Ishikawa (cell line): Measurements from ENCODE around the gene PRM1.

Source experiments
- EGR1 ChIP-seq: IDR thresholded peaks from 2 replicates; pipeline ENCODE4 v1.6.1; 2012
- EP300 ChIP-seq: IDR thresholded peaks from 2 replicates; pipeline ENCODE4 v1.6.1; 2012; ENCODE audit warnings: borderline replicate concordance
- FOXM1 ChIP-seq: IDR thresholded peaks from 2 replicates; pipeline ENCODE4 v1.6.1; 2012; ENCODE audit warnings: low read depth, borderline replicate concordance
- NFIC ChIP-seq: IDR thresholded peaks from 2 replicates; pipeline ENCODE4 v1.6.1; 2012
- RAD21 ChIP-seq: IDR thresholded peaks from 2 replicates; pipeline ENCODE4 v1.6.1; 2012; ENCODE audit warnings: low read depth
- TCF12 ChIP-seq: IDR thresholded peaks from 2 replicates; pipeline ENCODE4 v1.6.1; 2012; ENCODE audit warnings: low read depth
- TEAD4 ChIP-seq: IDR thresholded peaks from 2 replicates; pipeline ENCODE4 v1.6.1; 2012
- YY1 ChIP-seq: IDR thresholded peaks from 2 replicates; pipeline ENCODE4 v1.6.1; 2012; ENCODE audit warnings: low read depth
- ZBTB7A ChIP-seq: IDR thresholded peaks from 2 replicates; pipeline ENCODE4 v1.6.1; 2012; ENCODE audit warnings: low read depth
- TF ChIP-seq, protein P1 (sequence below): IDR thresholded peaks from 2 replicates; pipeline ENCODE4 v1.6.1; 2012
- TF ChIP-seq, protein P2 (sequence below): IDR thresholded peaks from 2 replicates; pipeline ENCODE4 v1.6.1; 2012; ENCODE audit warnings: low read depth, mild to moderate bottlenecking

- TF ChIP-seq YY1 (no peak), ZBTB7A (no peak), EP300 (no peak), RAD21 (no peak), FOXM1 (no peak), NFIC (no peak), EGR1 (no peak), TCF12 (no peak), TEAD4 (no peak)
- TF ChIP-seq, protein P1, sequence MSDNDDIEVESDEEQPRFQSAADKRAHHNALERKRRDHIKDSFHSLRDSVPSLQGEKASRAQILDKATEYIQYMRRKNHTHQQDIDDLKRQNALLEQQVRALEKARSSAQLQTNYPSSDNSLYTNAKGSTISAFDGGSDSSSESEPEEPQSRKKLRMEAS: no peak
- TF ChIP-seq, protein P2, sequence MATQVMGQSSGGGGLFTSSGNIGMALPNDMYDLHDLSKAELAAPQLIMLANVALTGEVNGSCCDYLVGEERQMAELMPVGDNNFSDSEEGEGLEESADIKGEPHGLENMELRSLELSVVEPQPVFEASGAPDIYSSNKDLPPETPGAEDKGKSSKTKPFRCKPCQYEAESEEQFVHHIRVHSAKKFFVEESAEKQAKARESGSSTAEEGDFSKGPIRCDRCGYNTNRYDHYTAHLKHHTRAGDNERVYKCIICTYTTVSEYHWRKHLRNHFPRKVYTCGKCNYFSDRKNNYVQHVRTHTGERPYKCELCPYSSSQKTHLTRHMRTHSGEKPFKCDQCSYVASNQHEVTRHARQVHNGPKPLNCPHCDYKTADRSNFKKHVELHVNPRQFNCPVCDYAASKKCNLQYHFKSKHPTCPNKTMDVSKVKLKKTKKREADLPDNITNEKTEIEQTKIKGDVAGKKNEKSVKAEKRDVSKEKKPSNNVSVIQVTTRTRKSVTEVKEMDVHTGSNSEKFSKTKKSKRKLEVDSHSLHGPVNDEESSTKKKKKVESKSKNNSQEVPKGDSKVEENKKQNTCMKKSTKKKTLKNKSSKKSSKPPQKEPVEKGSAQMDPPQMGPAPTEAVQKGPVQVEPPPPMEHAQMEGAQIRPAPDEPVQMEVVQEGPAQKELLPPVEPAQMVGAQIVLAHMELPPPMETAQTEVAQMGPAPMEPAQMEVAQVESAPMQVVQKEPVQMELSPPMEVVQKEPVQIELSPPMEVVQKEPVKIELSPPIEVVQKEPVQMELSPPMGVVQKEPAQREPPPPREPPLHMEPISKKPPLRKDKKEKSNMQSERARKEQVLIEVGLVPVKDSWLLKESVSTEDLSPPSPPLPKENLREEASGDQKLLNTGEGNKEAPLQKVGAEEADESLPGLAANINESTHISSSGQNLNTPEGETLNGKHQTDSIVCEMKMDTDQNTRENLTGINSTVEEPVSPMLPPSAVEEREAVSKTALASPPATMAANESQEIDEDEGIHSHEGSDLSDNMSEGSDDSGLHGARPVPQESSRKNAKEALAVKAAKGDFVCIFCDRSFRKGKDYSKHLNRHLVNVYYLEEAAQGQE: no peak
Measured at GRCh38 chr16:11298143-11298900, 17.2 kb upstream of the PRM1 start.
